GM18867 (cell line): Measurements from ENCODE around the gene TESK1.
"Not testable (repeated sequence)": the region's sequence is repeated elsewhere in the genome, so short reads cannot be mapped to it uniquely, and the experiment has no call there.

Experiments
- ATAC-seq: cut with Tn5 transposase; IDR thresholded peaks from one replicate; pipeline ENCODE4 v1.9.1; 2021; ENCODE audit warnings: mild to moderate bottlenecking, moderate library complexity; ENCODE audit not compliant: unreplicated experiment

TESK1 gene

DNA sequence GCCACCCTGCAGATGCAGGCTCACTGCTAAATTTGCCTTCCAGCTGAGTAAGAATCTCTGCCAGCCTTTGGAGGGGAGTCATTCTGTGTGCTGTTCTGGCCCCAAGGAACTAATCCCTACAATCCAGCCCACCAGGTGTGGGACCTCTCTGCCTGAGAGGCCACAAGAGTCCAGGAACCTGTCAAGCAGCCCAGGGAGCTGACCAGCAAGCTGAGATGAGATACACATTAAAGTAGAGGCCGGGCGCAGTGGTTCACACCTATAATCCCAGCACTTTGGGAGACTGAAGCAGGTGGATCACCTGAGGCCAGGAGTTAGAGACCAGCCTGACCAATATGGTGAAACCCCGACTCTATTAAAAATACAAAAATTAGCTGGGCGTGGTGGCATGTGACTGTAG lies 7.0 kb downstream of the TESK1 start:
- not testable (repeated sequence) for ATAC-seq

DNA sequence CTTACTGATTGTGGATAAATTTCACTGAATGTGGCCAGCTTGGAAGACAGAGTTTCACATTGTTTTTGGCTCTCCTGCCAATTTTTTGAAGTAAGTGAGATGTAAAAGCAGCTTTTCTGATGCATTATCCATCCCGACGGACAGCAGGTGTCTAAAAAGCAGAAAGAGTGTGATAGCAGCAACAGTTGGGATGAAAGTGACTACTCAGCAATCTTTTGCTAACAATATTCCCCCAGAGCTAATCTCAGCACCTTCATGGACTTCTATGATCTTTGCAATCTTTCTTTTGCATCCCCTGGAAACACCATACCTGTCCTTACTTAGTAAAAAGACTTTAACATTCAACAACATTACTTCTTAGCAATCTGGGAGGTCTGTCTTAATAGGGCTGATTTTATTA lies 7.8 kb downstream of the TESK1 start:
- no peak for ATAC-seq

DNA sequence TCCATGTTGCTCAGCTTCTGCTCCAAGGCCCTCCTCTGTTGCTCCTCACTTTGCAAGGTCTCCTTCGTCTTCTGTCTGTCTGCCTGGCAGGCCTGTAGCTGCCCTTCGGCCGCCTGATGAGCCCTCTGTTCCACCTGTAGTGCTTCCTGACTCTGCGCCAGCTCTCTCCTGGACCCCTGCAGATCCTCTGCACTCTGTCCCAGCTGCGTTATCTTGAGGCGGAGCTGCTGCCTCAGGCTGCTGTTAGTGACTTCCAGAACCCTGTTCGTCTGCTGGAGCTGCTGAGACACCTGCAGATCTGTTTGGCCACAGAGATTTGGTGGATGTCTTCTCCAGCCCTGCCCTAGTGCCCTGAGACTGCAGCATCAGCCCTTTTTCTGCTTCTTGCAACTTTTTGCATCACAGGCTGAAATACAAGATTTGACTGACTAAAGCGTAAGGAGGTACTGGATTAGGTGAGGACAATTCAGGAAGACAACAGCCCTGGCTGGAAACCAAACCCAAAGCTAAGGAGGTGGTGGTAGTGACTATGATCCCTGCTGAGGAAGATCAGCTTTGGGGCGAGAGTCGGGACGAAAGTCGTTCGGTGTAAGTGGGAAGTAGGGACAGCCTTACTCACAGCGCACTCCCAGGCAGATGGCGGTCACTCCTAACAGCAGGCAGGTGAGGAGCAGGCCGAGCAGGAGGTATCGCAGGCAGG lies 11.1 kb downstream of the TESK1 start:
- no peak for ATAC-seq

- ATAC-seq = peak; percentile 34
These were observed 11.8 kb downstream of the TESK1 start for GRCh38 chr9:35616681-35617459.

DNA sequence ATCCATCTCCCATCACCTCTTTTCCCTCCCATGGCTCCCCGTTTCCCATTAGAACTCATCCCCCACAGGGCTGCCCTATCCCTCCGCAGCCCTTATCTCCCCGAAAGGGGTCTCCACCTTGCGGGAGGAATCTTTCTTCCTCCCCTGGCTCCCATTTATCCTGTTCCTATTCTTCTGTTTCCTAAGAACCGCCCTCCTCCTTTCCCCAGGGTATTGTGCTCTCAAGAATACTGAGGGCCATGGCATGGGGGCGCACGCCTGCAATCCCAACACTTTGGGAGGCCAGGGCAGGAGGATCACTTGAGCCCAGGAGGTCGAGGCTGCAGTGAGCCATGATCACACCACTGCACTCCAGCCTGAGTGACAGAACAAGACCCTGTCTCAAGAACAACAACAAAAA lies 12.5 kb downstream of the TESK1 start:
- ATAC-seq = no peak

- ATAC-seq = no peak
These were observed 13.3 kb downstream of the TESK1 start, which contains the start of gene CD72 for GRCh38 chr9:35618325-35618727. Gene CD72 (minus strand): TSS chr9:35618413. CDS start chr9:35618303, 110 bp downstream.

GRCh38 chr9:35618854-35619799 lies 14.1 kb downstream of the TESK1 start:
- peak; percentile 51 for ATAC-seq

DNA sequence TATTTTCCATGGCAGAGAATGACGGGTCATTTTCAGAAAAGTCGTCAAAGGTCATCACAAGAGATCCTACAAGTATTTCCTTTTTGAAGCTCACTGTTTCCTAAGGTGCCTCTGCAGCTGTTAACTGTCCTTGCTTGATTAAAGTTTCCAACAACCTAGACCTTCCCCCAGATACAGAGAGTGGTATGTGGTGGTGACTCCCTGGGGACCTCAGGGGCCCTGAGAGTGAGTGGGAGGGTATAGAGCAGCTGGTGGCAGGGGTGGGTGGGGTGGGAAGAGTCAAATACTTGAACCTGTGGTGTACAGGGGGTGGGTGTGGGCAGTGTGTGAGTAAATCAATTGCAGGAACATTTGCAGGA lies 14.7 kb downstream of the TESK1 start:
- ATAC-seq = peak; percentile 50

- no peak for ATAC-seq
These were observed 22.5 kb downstream of the TESK1 start for GRCh38 chr9:35627575-35627974.

DNA sequence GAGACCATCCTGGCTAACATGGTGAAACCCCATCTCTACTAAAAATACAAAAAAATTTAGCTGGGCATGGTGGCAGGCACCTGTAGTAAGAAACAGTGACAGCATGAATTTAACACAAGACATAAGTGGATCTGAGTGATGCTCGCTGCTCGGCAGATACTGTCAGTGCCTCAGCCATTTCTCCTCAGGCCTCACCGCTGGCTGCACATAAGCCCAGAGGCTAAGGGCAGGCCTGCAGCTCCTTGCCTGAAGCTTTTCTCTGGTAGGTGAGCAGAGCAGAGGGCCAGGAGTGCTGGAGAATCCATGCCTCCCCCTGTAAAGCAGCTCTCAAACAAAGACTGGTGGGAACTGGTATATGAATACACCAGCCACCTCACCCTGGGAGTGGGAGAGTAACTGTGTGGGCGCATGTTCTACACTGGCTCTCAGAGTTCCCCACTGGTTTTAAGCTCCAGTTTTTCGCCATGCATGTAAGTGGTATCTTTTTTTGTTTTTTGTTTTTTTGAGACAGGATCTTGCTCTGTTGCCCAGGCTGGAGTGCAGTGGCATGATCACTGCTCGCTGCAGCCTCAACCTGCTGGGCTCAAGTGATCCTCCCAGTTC lies 23.4 kb downstream of the TESK1 start:
- no peak for ATAC-seq

GRCh38 chr9:35629597-35629996 lies 24.5 kb downstream of the TESK1 start:
- ATAC-seq = no peak

- ATAC-seq = no peak
These were observed 30.7 kb downstream of the TESK1 start for GRCh38 chr9:35635730-35636129.

DNA sequence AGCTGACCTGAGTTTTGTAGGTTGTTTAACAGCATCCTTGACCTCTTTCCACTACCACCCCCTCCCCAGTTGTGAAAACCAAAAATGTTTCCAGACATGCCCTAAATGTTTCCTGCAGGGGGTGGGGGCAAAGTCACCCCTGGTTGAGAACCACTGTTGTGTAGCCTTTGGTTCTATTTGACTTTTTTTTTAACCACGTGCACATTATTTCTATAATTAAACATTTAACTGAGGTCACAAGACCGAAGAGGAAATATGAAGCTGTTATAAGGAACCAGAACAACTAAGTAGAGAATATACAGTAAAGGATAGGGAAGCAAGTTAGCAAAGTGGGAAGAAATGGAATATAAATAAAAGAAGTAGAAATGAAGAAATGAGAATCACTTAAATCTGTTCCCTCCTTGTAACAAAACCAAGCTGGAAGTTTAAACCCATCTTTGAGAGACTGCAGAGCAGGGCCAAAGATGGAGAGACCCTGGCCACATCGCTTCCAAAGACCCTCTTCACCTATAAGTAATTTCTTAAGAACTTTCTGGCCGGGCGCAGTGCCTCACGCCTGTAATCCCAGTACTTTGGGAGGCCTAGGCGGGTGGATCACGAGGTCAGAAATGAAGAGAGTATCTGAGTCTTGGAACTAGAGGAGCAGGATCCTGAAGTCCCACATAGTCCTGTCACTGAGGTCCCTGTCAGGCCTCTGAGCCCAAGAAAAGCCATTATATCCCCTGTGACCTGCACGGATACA lies 31.2 kb downstream of the TESK1 start:
- no peak for ATAC-seq

DNA sequence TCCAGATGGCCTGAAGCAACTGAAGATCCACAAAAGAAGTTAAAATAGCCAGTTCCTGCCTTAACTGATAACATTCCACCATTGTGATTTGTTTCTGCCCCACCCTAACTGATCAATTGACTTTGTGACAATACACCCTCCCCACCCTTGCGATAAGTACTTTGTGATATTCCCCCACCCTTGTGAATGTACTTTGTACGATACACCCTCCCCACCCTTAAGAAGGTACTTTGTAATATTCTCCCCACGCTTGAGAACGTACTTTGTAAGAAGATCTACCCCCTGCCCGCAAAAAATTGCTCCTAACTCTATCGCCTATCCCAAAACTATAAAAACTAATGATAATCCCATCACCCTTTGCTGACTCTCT lies 31.8 kb downstream of the TESK1 start:
- not testable (repeated sequence) for ATAC-seq

- not testable (repeated sequence) for ATAC-seq
These were observed 32.4 kb downstream of the TESK1 start for GRCh38 chr9:35637427-35637955.

DNA sequence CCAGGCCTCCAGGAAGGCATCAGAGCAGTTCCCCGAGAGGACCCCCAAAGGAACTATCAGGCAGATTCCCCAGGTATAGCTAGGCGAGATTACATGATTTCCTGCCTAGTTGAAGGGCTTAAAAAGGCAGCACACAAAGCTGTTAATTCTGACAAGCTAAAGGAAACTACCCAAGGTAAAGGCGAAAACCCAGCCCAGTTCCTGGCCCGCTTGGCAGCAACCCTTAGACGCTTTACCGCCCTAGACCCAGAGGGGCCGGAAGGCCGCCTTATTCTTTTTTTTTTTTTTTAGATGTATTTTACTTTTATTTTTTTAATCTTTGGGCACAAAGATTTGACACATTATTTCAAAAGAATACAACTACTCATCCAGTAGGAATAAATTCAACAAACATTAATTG lies 33.7 kb downstream of the TESK1 start:
- ATAC-seq = not testable (repeated sequence)

DNA sequence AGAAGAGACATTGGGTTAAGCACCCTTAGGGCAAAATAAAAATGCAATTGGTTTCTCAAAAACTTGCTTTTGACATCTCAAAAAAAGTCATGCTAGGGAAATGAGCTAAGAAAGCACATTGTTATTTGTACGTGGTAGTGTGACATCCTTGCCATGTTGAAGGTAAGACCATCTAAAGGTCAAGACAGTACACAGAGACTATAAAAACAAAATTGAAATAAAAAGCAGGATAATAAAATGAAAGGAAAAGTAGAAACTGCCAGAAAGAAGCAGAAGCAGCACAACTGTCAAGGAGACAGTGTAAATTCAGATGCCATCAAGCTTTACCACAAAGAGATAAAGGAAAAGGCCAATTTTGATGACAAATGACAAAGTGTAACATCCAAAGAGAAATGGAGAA lies 34.2 kb downstream of the TESK1 start:
- not testable (repeated sequence) for ATAC-seq

GRCh38 chr9:35639631-35640030 lies 34.6 kb downstream of the TESK1 start:
- ATAC-seq = no peak

- not testable (repeated sequence) for ATAC-seq
These were observed 35.4 kb downstream of the TESK1 start for GRCh38 chr9:35640431-35640830.

- ATAC-seq = not testable (repeated sequence)
These were observed 36.4 kb downstream of the TESK1 start for GRCh38 chr9:35641478-35641877.
